Measurements from ENCODE around the gene YPEL2.

DNA sequence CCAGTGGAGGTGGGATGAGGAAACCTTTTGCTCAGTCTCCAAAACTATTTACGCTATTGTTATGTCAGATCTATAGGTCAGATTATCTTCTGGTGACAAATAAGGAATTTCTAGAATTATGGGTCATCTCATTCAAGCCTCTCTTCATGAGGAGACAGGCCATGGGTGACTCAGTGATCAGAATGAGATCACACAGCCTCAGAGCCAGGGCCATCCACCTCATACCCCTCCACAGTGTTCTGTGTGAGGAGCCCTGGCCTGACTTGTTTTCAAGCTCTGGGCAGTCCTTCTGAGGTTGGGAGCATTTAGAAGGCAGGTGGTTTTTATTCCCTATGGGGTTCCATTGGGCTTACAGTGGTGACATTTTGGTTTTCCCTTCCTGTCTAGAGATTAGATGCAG is 26.5 kb downstream of the YPEL2 start:
- TF ChIP-seq, protein P1, sequence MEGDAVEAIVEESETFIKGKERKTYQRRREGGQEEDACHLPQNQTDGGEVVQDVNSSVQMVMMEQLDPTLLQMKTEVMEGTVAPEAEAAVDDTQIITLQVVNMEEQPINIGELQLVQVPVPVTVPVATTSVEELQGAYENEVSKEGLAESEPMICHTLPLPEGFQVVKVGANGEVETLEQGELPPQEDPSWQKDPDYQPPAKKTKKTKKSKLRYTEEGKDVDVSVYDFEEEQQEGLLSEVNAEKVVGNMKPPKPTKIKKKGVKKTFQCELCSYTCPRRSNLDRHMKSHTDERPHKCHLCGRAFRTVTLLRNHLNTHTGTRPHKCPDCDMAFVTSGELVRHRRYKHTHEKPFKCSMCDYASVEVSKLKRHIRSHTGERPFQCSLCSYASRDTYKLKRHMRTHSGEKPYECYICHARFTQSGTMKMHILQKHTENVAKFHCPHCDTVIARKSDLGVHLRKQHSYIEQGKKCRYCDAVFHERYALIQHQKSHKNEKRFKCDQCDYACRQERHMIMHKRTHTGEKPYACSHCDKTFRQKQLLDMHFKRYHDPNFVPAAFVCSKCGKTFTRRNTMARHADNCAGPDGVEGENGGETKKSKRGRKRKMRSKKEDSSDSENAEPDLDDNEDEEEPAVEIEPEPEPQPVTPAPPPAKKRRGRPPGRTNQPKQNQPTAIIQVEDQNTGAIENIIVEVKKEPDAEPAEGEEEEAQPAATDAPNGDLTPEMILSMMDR (IDR thresholded peaks at IDR 0.05): no peak
- TF ChIP-seq POLR2A (IDR thresholded peaks at IDR 0.05) (no peak), POLR2AphosphoS5 (IDR thresholded peaks at IDR 0.05; ENCODE audit: insufficient read depth in 1 of 2, low read depth in 1 of 2) (no peak)
